K562 (cell line): ENCODE measurements around the gene SLC6A9.

Source experiments
- ATF1 ChIP-seq, 2 experiments: fragments of 450-650 bp in 1 of 2; IDR thresholded peaks; 2 replicates each; pipeline ENCODE4 v1.6.1; 2016; ENCODE audit warnings: missing compliant biosample characterization in 1 of 2, missing genetic modification characterization in 1 of 2
- CTCF ChIP-seq, 3 experiments: IDR thresholded peaks in 2 of 3; conservative IDR thresholded peaks in 1 of 3; 2 replicates each; pipeline ENCODE4 v1.5.1; 2011 to 2012; ENCODE audit warnings: low read length in 3 of 3, mild to moderate bottlenecking in 3 of 3, control low read depth in 2 of 3, improper control_type of control experiment in 1 of 3, inconsistent platforms in 1 of 3, low read depth in 1 of 3, mixed read lengths in 1 of 3, moderate library complexity in 1 of 3; ENCODE audit not compliant: insufficient read depth in 2 of 3
- EZH2 ChIP-seq: IDR thresholded peaks from 2 replicates; pipeline ENCODE4 v1.6.1; 2012; ENCODE audit warnings: low read depth, mild to moderate bottlenecking, inconsistent platforms, low read length, borderline replicate concordance
- FOXA3 ChIP-seq, 2 experiments: fragments of 450-650 bp in 1 of 2; sonication (generic) in 1 of 2; formaldehyde crosslinking; IDR thresholded peaks in 1 of 2; conservative IDR thresholded peaks in 1 of 2; 2 replicates each; pipeline versions ENCODE4 v1.4.0 to v1.8.0; 2020 to 2022; ENCODE audit warnings: mild to moderate bottlenecking in 2 of 2, missing genetic modification reagents in 1 of 2
- KDM5B ChIP-seq: fragments of 200-600 bp; sonication (generic); IDR thresholded peaks from 2 replicates; pipeline ENCODE4 v1.6.1; 2012; ENCODE audit warnings: low read depth, mild to moderate bottlenecking, moderate library complexity, low read length, control low read depth, inconsistent platforms; ENCODE audit not compliant: insufficient replicate concordance
- SRSF9 ChIP-seq: fragments of 200-400 bp; formaldehyde crosslinking; IDR thresholded peaks from 2 replicates; pipeline ENCODE4 v1.6.1; 2017; ENCODE audit warnings: low read depth, low read length, borderline replicate concordance
- ZNF239 ChIP-seq: fragments of 250-450 bp; sonication (Bioruptor Pico); IDR thresholded peaks from 2 replicates; pipeline ENCODE4 v1.4.0; 2020; ENCODE audit warnings: mild to moderate bottlenecking

GRCh38 chr1:44020464-44020863, 10.8 kb downstream of the SLC6A9 start:
- TF ChIP-seq CTCF (IDR thresholded peaks at IDR 0.05 in 2 of 3, conservative IDR thresholded peaks at IDR 0.05 in 1 of 3; ENCODE audit: insufficient read depth in 2 of 3, low read depth in 1 of 3, low read length in 3 of 3) (no peak), SRSF9 (no peak), ATF1 (CRISPR knock-in tag; IDR thresholded peaks at IDR 0.05) (no peak), ATF1 (tag; IDR thresholded peaks at IDR 0.05) (no peak), KDM5B (no peak), ZNF239 (CRISPR knock-in tag) (no peak), EZH2 (no peak), FOXA3 (CRISPR knock-in tag; conservative IDR thresholded peaks at IDR 0.05 in 1 of 2, IDR thresholded peaks at IDR 0.05 in 1 of 2) (no peak)
